C4-2B (cell line): ENCODE results near the gene HTR4.

Source experiments
- CTCF ChIP-seq: fragments of 450-650 bp; conservative IDR thresholded peaks from 2 replicates; pipeline ENCODE4 v1.5.1; 2017; ENCODE audit warnings: mild to moderate bottlenecking
- ZFX ChIP-seq: fragments of 450-650 bp; IDR thresholded peaks from 2 replicates; pipeline ENCODE4 v1.6.1; 2017

- TF ChIP-seq CTCF (no peak), ZFX (no peak)
Observed at GRCh38 chr5:148641735-148642134, 12.6 kb downstream of the HTR4 start.
